Stimulated activated CD4-positive, alpha-beta T cell treated with anti-CD3 and anti-CD28 coated beads, Interleukin-1b, Interleukin-23, amount 100 ng/mL, for 4 hours (primary cell): ENCODE data around the gene PPP1R12C.

Source experiments
- DNase-seq, 2 donors: peaks; one replicate each; pipeline ENCODE4 v3.0.0-alpha.2; 2020; ENCODE audit warnings: low read depth in 2 of 2

The PPP1R12C gene

GRCh38 chr19:55146705-55147273, 29.4 kb upstream of the PPP1R12C start:
- DNase-seq: no peak

- no peak for DNase-seq
These were observed 28.8 kb upstream of the PPP1R12C start for GRCh38 chr19:55146078-55146704.

GRCh38 chr19:55145232-55145631, 27.8 kb upstream of the PPP1R12C start:
- no peak for DNase-seq

- DNase-seq: no peak
These were observed 24.3 kb upstream of the PPP1R12C start for GRCh38 chr19:55141696-55142095.

GRCh38 chr19:55137915-55138314, 20.5 kb upstream of the PPP1R12C start:
- no peak for DNase-seq

GRCh38 chr19:55136399-55137102, 19.1 kb upstream of the PPP1R12C start:
- DNase-seq: no peak

- no peak for DNase-seq
These were observed 17.3 kb upstream of the PPP1R12C start for GRCh38 chr19:55134736-55135135.

GRCh38 chr19:55133639-55134444, 16.4 kb upstream of the PPP1R12C start:
- DNase-seq: no peak

GRCh38 chr19:55132453-55133129, 15.2 kb upstream of the PPP1R12C start:
- DNase-seq: no peak

GRCh38 chr19:55131421-55131820, 14.0 kb upstream of the PPP1R12C start:
- DNase-seq: no peak

- no peak for DNase-seq
These were observed 1.6 kb upstream of the PPP1R12C start for GRCh38 chr19:55119053-55119452.

GRCh38 chr19:55118401-55118991, 1.1 kb upstream of the PPP1R12C start:
- DNase-seq: no peak

- DNase-seq: peak; percentile 93 to 96
These were observed 390 bp upstream of the PPP1R12C start for GRCh38 chr19:55117663-55118391.

- peak in 1 of 2 donors; percentile 41 for DNase-seq
These were observed 1.1 kb downstream of the PPP1R12C start for GRCh38 chr19:55116232-55116858.

GRCh38 chr19:55115446-55116065, 1.9 kb downstream of the PPP1R12C start:
- DNase-seq: peak in 1 of 2 donors; percentile 76

GRCh38 chr19:55114566-55115145, 2.8 kb downstream of the PPP1R12C start:
- no peak for DNase-seq

- no peak for DNase-seq
These were observed 3.8 kb downstream of the PPP1R12C start for GRCh38 chr19:55113570-55114039.

GRCh38 chr19:55112777-55113569, 4.5 kb downstream of the PPP1R12C start:
- no peak for DNase-seq
